H9 (cell line): ENCODE results near the gene RAB7B. TPM values are rescaled to one million over a fixed set of nuclear protein-coding genes. Genes with fewer than 3 reads are reported as not detected.

Experiments
- DNase-seq: peaks from one replicate; pipeline ENCODE4 v3.0.0-alpha.2; 2017
- H2AFZ ChIP-seq: one replicate; pipeline ENCODE4 v1.6.1; 2013; ENCODE audit warnings: mild to moderate bottlenecking, low read length, control low read depth, moderate library complexity
- H2AK5ac ChIP-seq: 2 replicates; pipeline ENCODE4 v1.6.1; 2013; ENCODE audit warnings: low read length, control low read depth, mixed read lengths; ENCODE audit not compliant: insufficient read length
- H2BK120ac ChIP-seq: one replicate; pipeline ENCODE4 v1.6.1; 2013; ENCODE audit warnings: low read depth, mild to moderate bottlenecking, low read length, control low read depth, inconsistent platforms; ENCODE audit not compliant: poor library complexity, severe bottlenecking
- H2BK12ac ChIP-seq: 2 replicates; pipeline ENCODE4 v1.6.1; 2013; ENCODE audit warnings: low read length, control low read depth, mixed read lengths, low read depth; ENCODE audit not compliant: insufficient read length
- H2BK15ac ChIP-seq: 2 replicates; pipeline ENCODE4 v1.6.1; 2013; ENCODE audit warnings: low read depth, low read length, control low read depth
- H2BK20ac ChIP-seq: one replicate; pipeline ENCODE4 v1.6.1; 2013; ENCODE audit warnings: low read depth, mild to moderate bottlenecking, low read length, control low read depth, inconsistent platforms; ENCODE audit not compliant: poor library complexity, severe bottlenecking
- H2BK5ac ChIP-seq: 2 replicates; pipeline ENCODE4 v1.6.1; 2013; ENCODE audit warnings: low read length, control low read depth, mixed read lengths; ENCODE audit not compliant: insufficient read length
- H3K14ac ChIP-seq: 2 replicates; pipeline ENCODE4 v1.6.1; 2013; ENCODE audit warnings: low read length, control low read depth; ENCODE audit not compliant: insufficient read depth
- H3K18ac ChIP-seq: 2 replicates; pipeline ENCODE4 v1.6.1; 2013; ENCODE audit warnings: low read depth, mild to moderate bottlenecking, mixed read lengths, low read length, control low read depth; ENCODE audit not compliant: insufficient read length
- H3K23ac ChIP-seq: 2 replicates; pipeline ENCODE4 v1.6.1; 2013; ENCODE audit warnings: low read length, control low read depth, mixed read lengths, low read depth; ENCODE audit not compliant: insufficient read length
- H3K23me2 ChIP-seq: 2 replicates; pipeline ENCODE4 v1.6.1; 2013; ENCODE audit warnings: low read depth, mild to moderate bottlenecking, mixed read lengths, low read length, control low read depth; ENCODE audit not compliant: insufficient read length, poor library complexity, severe bottlenecking
- H3K27ac ChIP-seq: 2 replicates; pipeline ENCODE4 v1.5.1; 2013; ENCODE audit warnings: low read length, control low read depth, mixed read lengths, low read depth; ENCODE audit not compliant: insufficient read length
- H3K27me3 ChIP-seq: 2 replicates; pipeline ENCODE4 v1.6.1; 2013; ENCODE audit warnings: low read length, control low read depth, inconsistent platforms; ENCODE audit not compliant: insufficient read depth
- H3K4ac ChIP-seq: 2 replicates; pipeline ENCODE4 v1.6.1; 2013; ENCODE audit warnings: low read depth, mild to moderate bottlenecking, control low read depth, inconsistent platforms, low read length, moderate library complexity
- H3K4me1 ChIP-seq: 2 replicates; pipeline ENCODE4 v1.6.1; 2013; ENCODE audit warnings: low read length, control low read depth, inconsistent platforms; ENCODE audit not compliant: insufficient read depth
- H3K4me2 ChIP-seq: 2 replicates; pipeline ENCODE4 v1.6.1; 2013; ENCODE audit warnings: low read length, control low read depth, mixed read lengths; ENCODE audit not compliant: insufficient read length, insufficient read depth
- H3K56ac ChIP-seq: 2 replicates; pipeline ENCODE4 v1.6.1; 2013; ENCODE audit warnings: low read depth, mild to moderate bottlenecking, mixed read lengths, low read length, control low read depth; ENCODE audit not compliant: insufficient read length
- H3K79me1 ChIP-seq: 2 replicates; pipeline ENCODE4 v1.6.1; 2013; ENCODE audit warnings: low read depth, mild to moderate bottlenecking, moderate library complexity, low read length, control low read depth, inconsistent platforms; ENCODE audit not compliant: insufficient read depth, poor library complexity, severe bottlenecking
- H3K79me2 ChIP-seq: 2 replicates; pipeline ENCODE4 v1.6.1; 2013; ENCODE audit warnings: low read length, control low read depth, inconsistent platforms; ENCODE audit not compliant: insufficient read depth
- H3K9ac ChIP-seq: 2 replicates; pipeline ENCODE4 v1.6.1; 2013; ENCODE audit warnings: low read length, control low read depth, mixed read lengths; ENCODE audit not compliant: insufficient read length; ENCODE audit errors: extremely low read depth
- H3K9me3 ChIP-seq: one replicate; pipeline ENCODE4 v1.6.1; 2013; ENCODE audit warnings: low read depth, low read length, inconsistent platforms; ENCODE audit not compliant: control insufficient read depth
- H3T11ph ChIP-seq: one replicate; pipeline ENCODE4 v1.6.1; 2013; ENCODE audit warnings: mild to moderate bottlenecking, low read length, control low read depth, inconsistent platforms
- H4K20me1 ChIP-seq: one replicate; pipeline ENCODE4 v1.6.1; 2013; ENCODE audit not compliant: control insufficient read depth, insufficient read length, insufficient read depth
- H4K5ac ChIP-seq: 2 replicates; pipeline ENCODE4 v1.6.1; 2013; ENCODE audit warnings: low read depth, mild to moderate bottlenecking, mixed read lengths, low read length, control low read depth; ENCODE audit not compliant: insufficient read length
- H4K8ac ChIP-seq: replicated peaks from 2 replicates; pipeline ENCODE4 v1.6.1; 2013; ENCODE audit warnings: low read length, control low read depth, mixed read lengths, low read depth; ENCODE audit not compliant: insufficient read length
- H4K91ac ChIP-seq: 2 replicates; pipeline ENCODE4 v1.6.1; 2013; ENCODE audit warnings: low read depth, mild to moderate bottlenecking, moderate library complexity, mixed read lengths, low read length, control low read depth; ENCODE audit not compliant: insufficient read length
- H3K27ac Mint-ChIP-seq, 3 experiments: 2 replicates in 2 of 3; 3 replicates in 1 of 3; pipeline ENCODE4 v1.8.0; 2020 to 2021; ENCODE audit warnings: mixed read lengths in 3 of 3, mild to moderate bottlenecking in 1 of 3, moderate library complexity in 1 of 3
- H3K27me3 Mint-ChIP-seq: 2 replicates; pipeline ENCODE4 v1.8.0; 2021; ENCODE audit warnings: low read depth, mild to moderate bottlenecking, moderate library complexity, mixed read lengths
- H3K36me3 Mint-ChIP-seq, 3 experiments: 2 replicates in 2 of 3; 3 replicates in 1 of 3; pipeline ENCODE4 v1.8.0; 2020 to 2021; ENCODE audit warnings: low read depth in 3 of 3, mixed read lengths in 3 of 3; ENCODE audit not compliant: insufficient read depth in 1 of 3
- H3K4me1 Mint-ChIP-seq, 2 experiments: 2 replicates each; pipeline ENCODE4 v1.8.0; 2020; ENCODE audit warnings: mixed read lengths in 2 of 2
- H3K4me3 Mint-ChIP-seq, 2 experiments: 2 replicates in 1 of 2; 3 replicates in 1 of 2; pipeline ENCODE4 v1.8.0; 2020 to 2021; ENCODE audit warnings: mild to moderate bottlenecking in 2 of 2, mixed read lengths in 2 of 2, moderate library complexity in 1 of 2
- H3K9me3 Mint-ChIP-seq, 2 experiments: 2 replicates in 1 of 2; 3 replicates in 1 of 2; pipeline ENCODE4 v1.8.0; 2020; ENCODE audit warnings: mild to moderate bottlenecking in 2 of 2, mixed read lengths in 2 of 2, moderate library complexity in 1 of 2
- WGBS: extraction: QIAGEN DNeasy Blood & Tissue Kit; methylation state at CpG from one replicate; pipeline ENCODE4 v1.1.7; 2013; ENCODE audit warnings: missing lambda C conversion rate, low lambda C conversion rate, mixed read lengths; ENCODE audit not compliant: insufficient read length; ENCODE audit errors: extremely low coverage; 5-methylcytosine and 5-hydroxymethylcytosine counted together
- total RNA-seq: library from RNA; stranded (reverse); gene quantifications from 2 replicates; pipeline ENCODE4 v1.2.1, GENCODE V29; 2021
- TF ChIP-seq, protein P1 (sequence below): fragments of 200-600 bp; sonication (generic); conservative IDR thresholded peaks from 3 replicates; pipeline ENCODE4 v1.8.0; 2021; ENCODE audit warnings: antibody characterized with exemption, mild to moderate bottlenecking

RAB7B gene
- total RNA-seq, 1 experiment from 2014 or later = 0.68 TPM

GRCh38 chr1:205993068-205993467, 10.1 kb downstream of the RAB7B start:
- no peak overlapping the region for H3K23ac ChIP-seq
- no peak overlapping the region for H3K4ac ChIP-seq
- no peaks in the 10 kb centered on the region for H3K9me3 ChIP-seq
- no peak overlapping the region for H4K91ac ChIP-seq
- H2BK15ac ChIP-seq = no peak overlapping the region
- H3K79me1 ChIP-seq = no peaks in the 10 kb centered on the region
- no peak overlapping the region for H3K18ac ChIP-seq
- H3K27ac ChIP-seq = no peak overlapping the region
- no peaks in the 10 kb centered on the region for H3K79me2 ChIP-seq
- no peaks in the 10 kb centered on the region for H3K9me3 Mint-ChIP-seq
- no peak overlapping the region for H2BK20ac ChIP-seq
- no peaks in the 10 kb centered on the region for H3K23me2 ChIP-seq
- peaks cover 20 to 28% of the 10 kb centered on the region in 2 experiments for H3K4me1 Mint-ChIP-seq
- no peak overlapping the region for H3K14ac ChIP-seq
- peaks cover 8% of the 10 kb centered on the region; the same call in 1 of the 2 replicates for H3K27me3 ChIP-seq
- no peaks in the 10 kb centered on the region for H3K4me1 ChIP-seq
- no peak overlapping the region for H4K5ac ChIP-seq
- no peak for DNase-seq
- TF ChIP-seq, protein P1, sequence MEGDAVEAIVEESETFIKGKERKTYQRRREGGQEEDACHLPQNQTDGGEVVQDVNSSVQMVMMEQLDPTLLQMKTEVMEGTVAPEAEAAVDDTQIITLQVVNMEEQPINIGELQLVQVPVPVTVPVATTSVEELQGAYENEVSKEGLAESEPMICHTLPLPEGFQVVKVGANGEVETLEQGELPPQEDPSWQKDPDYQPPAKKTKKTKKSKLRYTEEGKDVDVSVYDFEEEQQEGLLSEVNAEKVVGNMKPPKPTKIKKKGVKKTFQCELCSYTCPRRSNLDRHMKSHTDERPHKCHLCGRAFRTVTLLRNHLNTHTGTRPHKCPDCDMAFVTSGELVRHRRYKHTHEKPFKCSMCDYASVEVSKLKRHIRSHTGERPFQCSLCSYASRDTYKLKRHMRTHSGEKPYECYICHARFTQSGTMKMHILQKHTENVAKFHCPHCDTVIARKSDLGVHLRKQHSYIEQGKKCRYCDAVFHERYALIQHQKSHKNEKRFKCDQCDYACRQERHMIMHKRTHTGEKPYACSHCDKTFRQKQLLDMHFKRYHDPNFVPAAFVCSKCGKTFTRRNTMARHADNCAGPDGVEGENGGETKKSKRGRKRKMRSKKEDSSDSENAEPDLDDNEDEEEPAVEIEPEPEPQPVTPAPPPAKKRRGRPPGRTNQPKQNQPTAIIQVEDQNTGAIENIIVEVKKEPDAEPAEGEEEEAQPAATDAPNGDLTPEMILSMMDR = no peak
- H2AK5ac ChIP-seq = no peak overlapping the region
- no CpG with 5 or more reads among the region's 1 CpG for WGBS
- no peak overlapping the region for H3K56ac ChIP-seq
- no peaks in the 10 kb centered on the region for H4K20me1 ChIP-seq
- H3K4me2 ChIP-seq = no peak overlapping the region
- H3K27ac Mint-ChIP-seq = no peak overlapping the region
- H3T11ph ChIP-seq = no peak overlapping the region
- no peaks in the 10 kb centered on the region; a peak in 1 of 7 replicates for H3K36me3 Mint-ChIP-seq
- H2BK120ac ChIP-seq = no peak overlapping the region
- peaks cover 33% of the 10 kb centered on the region for H3K27me3 Mint-ChIP-seq
- H4K8ac ChIP-seq = no peak overlapping the region
- no peak overlapping the region for H2BK12ac ChIP-seq
- no peak overlapping the region for H3K4me3 Mint-ChIP-seq
- no peak overlapping the region for H2AFZ ChIP-seq
- no peak overlapping the region for H3K9ac ChIP-seq
- H2BK5ac ChIP-seq = no peak overlapping the region
